Measurements from ENCODE around the gene PPP1R7. TPM values are rescaled to one million over a fixed set of nuclear protein-coding genes. Genes with fewer than 3 reads are reported as not detected.

PPP1R7 gene
- total RNA-seq, 1 donor from 2014 or later, result 57.7 TPM

GRCh38 chr2:241202681-241203080, 52.4 kb downstream of the PPP1R7 start:
- no peak overlapping the region for H3K4me3 ChIP-seq (ENCODE audit: low read depth, low read length)
- no peak for TF ChIP-seq CTCF (conservative IDR thresholded peaks at IDR 0.05; ENCODE audit: low read depth, low read length)
- DNase-seq (ENCODE audit: low read depth), result no peak

- TF ChIP-seq CTCF (conservative IDR thresholded peaks at IDR 0.05; ENCODE audit: low read depth, low read length), result no peak
- H3K4me3 ChIP-seq (ENCODE audit: low read depth, low read length), result no peak overlapping the region
- no peak for DNase-seq (ENCODE audit: low read depth)
Measured at GRCh38 chr2:241203218-241204009, 53.1 kb downstream of the PPP1R7 start.

- no peak overlapping the region for H3K4me3 ChIP-seq (ENCODE audit: low read depth, low read length)
- DNase-seq (ENCODE audit: low read depth), result no peak
- no peak for TF ChIP-seq CTCF (conservative IDR thresholded peaks at IDR 0.05; ENCODE audit: low read depth, low read length)
Measured at GRCh38 chr2:241204010-241204384, 53.7 kb downstream of the PPP1R7 start.

DNA sequence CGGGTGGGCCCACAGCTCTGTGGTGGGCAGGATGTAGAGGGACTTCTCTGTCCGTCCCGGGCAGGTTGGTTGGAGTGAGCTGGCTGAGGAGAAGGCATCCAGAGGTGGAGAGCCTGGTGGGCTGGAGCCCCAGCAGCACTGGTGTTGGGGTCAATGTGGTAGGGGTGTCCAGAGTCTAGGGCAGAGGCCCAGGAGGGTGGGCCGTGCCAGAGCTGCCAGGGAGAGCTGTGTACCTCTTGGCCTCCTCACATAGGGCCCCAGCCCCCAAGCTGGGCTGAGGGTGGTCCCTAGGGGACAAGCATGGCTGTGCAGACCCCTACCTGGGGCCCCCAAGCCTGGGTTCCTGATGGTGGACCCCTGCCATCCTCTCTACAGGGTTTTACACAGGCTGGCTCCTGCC, 54.2 kb downstream of the PPP1R7 start:
- no peak for DNase-seq (ENCODE audit: low read depth)
- no peak overlapping the region for H3K4me3 ChIP-seq (ENCODE audit: low read depth, low read length)
- no peak for TF ChIP-seq CTCF (conservative IDR thresholded peaks at IDR 0.05; ENCODE audit: low read depth, low read length)

- TF ChIP-seq CTCF (conservative IDR thresholded peaks at IDR 0.05; ENCODE audit: low read depth, low read length), result no peak
- no peak for DNase-seq (ENCODE audit: low read depth)
- no peak overlapping the region for H3K4me3 ChIP-seq (ENCODE audit: low read depth, low read length)
Measured at GRCh38 chr2:241205086-241205485, 54.8 kb downstream of the PPP1R7 start.

DNA sequence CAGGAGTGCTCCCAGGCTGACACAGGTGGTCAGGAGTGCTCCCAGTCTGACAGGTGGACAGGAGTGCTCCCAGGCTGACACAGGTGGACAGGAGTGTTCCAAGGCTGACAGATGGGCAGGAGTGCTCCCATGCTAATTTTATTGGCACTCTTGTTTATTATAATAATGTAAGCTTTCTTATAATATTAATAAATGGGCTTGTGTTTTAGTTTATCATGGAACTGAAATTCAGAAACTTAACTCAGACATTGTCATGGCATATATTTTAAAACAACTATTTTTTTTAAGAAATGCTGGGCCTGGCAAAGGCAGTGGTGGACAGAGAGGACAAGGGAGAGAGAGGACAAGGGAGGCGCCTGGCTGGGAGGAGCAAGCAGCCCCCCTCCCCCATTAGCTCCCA, 56.9 kb downstream of the PPP1R7 start:
- H3K4me3 ChIP-seq (ENCODE audit: low read depth, low read length), result no peak overlapping the region
- DNase-seq (ENCODE audit: low read depth), result no peak
- no peak for TF ChIP-seq CTCF (conservative IDR thresholded peaks at IDR 0.05; ENCODE audit: low read depth, low read length)

DNA sequence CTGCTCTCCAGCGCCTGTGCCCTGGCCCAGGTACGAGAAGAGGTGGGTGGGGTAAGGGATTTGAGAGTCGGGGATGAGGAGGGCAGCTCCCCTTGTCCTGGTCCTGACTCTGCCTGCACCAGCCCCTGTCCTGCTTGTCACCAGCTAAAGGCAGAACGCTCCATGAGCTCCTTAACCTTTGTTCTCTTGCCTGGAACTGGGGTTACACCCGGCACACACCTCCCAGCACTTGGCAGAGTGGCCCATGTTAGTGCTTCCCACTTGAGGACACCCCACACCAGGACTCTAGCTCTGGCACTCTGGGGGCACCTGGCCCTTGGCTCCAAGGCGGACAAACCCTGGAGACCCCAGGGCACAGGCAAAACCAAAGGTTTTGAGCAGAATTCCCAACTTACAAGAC, 57.4 kb downstream of the PPP1R7 start:
- no peak overlapping the region for H3K4me3 ChIP-seq (ENCODE audit: low read depth, low read length)
- TF ChIP-seq CTCF (conservative IDR thresholded peaks at IDR 0.05; ENCODE audit: low read depth, low read length), result no peak
- DNase-seq (ENCODE audit: low read depth), result no peak

Data from epithelial cell of proximal tubule (primary cell).